ENCODE measurements around the gene NPAS3.

NPAS3 gene

DNA sequence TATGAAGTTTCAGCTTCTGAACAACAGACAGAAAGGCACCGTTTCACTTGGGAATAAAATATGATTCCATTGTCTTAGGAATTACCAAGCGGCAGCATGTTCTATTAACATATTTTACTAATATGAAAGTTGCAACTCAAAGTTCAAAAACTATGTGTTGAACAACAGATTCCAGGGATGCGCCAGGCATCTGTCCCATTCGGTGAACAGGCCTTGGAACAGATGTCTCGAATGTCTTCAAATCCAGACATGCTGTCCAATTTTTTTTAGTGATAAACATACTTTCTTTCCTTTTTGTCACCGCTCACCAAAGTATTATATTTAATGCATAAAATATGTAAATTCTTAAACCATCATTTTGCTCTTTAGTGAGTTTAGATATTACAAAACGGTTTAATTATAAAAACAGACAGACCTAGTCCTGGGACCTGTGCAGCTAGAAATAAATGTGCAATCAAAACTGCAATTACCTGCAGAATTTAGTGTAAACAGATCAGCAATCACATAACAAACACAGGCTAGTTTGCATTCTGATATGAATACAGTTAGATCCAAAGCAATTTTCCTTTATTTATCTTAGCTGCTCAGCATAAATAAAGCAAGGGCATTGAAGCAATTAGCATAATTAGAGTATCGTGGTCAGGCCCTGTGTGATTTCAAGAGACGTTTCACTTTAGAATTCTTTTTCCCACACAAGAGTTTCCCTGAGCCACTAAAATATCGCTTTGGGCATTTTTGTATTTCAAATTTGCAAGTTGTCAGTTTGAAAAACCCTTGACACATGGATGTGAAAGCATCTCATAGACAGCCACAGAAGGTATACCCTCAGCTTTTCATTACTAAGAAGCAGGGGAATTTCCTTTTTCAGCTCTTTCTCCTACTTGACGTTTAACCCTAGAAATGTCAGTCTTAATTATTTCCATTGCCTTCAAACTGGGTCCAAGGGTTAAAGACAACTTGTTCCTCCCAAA, 591.4 kb downstream of the NPAS3 start:
- ATAC-seq (ENCODE audit: insufficient read depth, low read depth) (no peak), DNase-seq (no peak)
- no peak overlapping the region for H2AFZ ChIP-seq (ENCODE audit: low read depth, low read length)
- H3K4me1 ChIP-seq (ENCODE audit: insufficient read depth, low read length), result no peaks in the 10 kb centered on the region
- no peaks in the 10 kb centered on the region for H4K20me1 ChIP-seq (ENCODE audit: insufficient read depth, low read length)
- no peaks in the 10 kb centered on the region for H3K9me3 ChIP-seq (ENCODE audit: insufficient read depth, low read length, severe bottlenecking)
- H3K79me2 ChIP-seq (ENCODE audit: insufficient read depth, low read length), result no peaks in the 10 kb centered on the region
- H3K36me3 ChIP-seq (ENCODE audit: insufficient read depth, low read length), result no peaks in the 10 kb centered on the region
- no peak overlapping the region for H3K27ac ChIP-seq (ENCODE audit: low read length)
- no peak overlapping the region for H3K9ac ChIP-seq (ENCODE audit: low read depth, low read length)
- no peak overlapping the region for H3K4me2 ChIP-seq (ENCODE audit: insufficient read depth, low read length)
- no peak for TF ChIP-seq EZH2 (IDR thresholded peaks at IDR 0.05; ENCODE audit: borderline replicate concordance, low read depth, low read length, severe bottlenecking)
- TF ChIP-seq, protein P1, sequence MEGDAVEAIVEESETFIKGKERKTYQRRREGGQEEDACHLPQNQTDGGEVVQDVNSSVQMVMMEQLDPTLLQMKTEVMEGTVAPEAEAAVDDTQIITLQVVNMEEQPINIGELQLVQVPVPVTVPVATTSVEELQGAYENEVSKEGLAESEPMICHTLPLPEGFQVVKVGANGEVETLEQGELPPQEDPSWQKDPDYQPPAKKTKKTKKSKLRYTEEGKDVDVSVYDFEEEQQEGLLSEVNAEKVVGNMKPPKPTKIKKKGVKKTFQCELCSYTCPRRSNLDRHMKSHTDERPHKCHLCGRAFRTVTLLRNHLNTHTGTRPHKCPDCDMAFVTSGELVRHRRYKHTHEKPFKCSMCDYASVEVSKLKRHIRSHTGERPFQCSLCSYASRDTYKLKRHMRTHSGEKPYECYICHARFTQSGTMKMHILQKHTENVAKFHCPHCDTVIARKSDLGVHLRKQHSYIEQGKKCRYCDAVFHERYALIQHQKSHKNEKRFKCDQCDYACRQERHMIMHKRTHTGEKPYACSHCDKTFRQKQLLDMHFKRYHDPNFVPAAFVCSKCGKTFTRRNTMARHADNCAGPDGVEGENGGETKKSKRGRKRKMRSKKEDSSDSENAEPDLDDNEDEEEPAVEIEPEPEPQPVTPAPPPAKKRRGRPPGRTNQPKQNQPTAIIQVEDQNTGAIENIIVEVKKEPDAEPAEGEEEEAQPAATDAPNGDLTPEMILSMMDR (IDR thresholded peaks at IDR 0.05; ENCODE audit: borderline replicate concordance, extremely low read depth, low read length, poor library complexity, severe bottlenecking), result no peak
- H3K4me3 ChIP-seq (ENCODE audit: low read depth in 1 of 2, low read length in 2 of 2), result no peak overlapping the region
- H3K27me3 ChIP-seq (ENCODE audit: insufficient read depth, low read length, poor library complexity), result peaks cover 12% of the 10 kb centered on the region

DNA sequence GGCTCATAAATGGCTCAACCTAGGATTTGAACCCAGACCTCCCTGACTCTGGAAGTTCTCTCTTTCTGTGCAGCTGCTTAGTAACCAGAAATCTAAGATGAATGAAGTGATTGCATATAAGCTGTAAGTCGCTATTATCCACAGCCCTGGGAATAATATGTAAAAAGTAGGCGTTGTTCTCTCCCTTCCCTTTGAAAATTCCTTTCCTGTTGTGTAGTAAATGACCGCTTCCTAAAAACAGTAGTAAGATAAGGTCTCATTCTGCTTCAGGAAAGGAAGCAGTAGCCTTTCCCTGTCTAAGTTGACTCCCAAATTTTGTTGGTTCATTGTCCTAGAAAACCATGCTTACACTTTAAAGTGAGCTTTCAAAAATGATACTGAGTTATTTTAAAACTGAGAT, 593.9 kb downstream of the NPAS3 start:
- no peak overlapping the region for H3K4me3 ChIP-seq (ENCODE audit: low read depth in 1 of 2, low read length in 2 of 2)
- H3K4me2 ChIP-seq (ENCODE audit: insufficient read depth, low read length), result no peak overlapping the region
- no peaks in the 10 kb centered on the region for H3K9me3 ChIP-seq (ENCODE audit: insufficient read depth, low read length, severe bottlenecking)
- no peak overlapping the region for H3K9ac ChIP-seq (ENCODE audit: low read depth, low read length)
- peaks cover 14% of the 10 kb centered on the region for H3K27me3 ChIP-seq (ENCODE audit: insufficient read depth, low read length, poor library complexity)
- H3K27ac ChIP-seq (ENCODE audit: low read length), result no peak overlapping the region
- no peak overlapping the region for H2AFZ ChIP-seq (ENCODE audit: low read depth, low read length)
- ATAC-seq (ENCODE audit: insufficient read depth, low read depth), result no peak
- H3K36me3 ChIP-seq (ENCODE audit: insufficient read depth, low read length), result no peaks in the 10 kb centered on the region
- TF ChIP-seq EZH2 (IDR thresholded peaks at IDR 0.05; ENCODE audit: borderline replicate concordance, low read depth, low read length, severe bottlenecking), result no peak
- TF ChIP-seq, protein P1 (IDR thresholded peaks at IDR 0.05; ENCODE audit: borderline replicate concordance, extremely low read depth, low read length, poor library complexity, severe bottlenecking), result no peak
- no peaks in the 10 kb centered on the region for H4K20me1 ChIP-seq (ENCODE audit: insufficient read depth, low read length)
- no peaks in the 10 kb centered on the region for H3K79me2 ChIP-seq (ENCODE audit: insufficient read depth, low read length)
- no peak for DNase-seq
- no peaks in the 10 kb centered on the region for H3K4me1 ChIP-seq (ENCODE audit: insufficient read depth, low read length)

DNA sequence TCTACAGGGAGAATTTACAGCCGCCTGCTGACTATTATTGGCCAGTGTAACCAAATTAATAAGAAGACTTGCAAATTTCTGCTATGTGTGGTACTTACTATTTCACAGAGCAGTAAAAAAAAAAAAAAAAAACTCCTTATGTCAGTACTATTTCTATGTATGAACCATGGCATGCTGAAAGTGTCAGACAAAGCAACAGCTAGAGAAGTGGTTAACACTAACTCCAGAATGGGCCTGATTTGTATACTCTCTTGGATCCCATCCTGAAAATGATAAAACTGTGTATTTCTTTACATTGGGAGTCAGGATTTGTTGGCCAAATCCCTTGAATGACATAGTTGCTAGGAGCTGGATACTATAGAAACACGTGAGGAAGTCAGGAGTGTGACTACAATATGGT, 595.4 kb downstream of the NPAS3 start:
- H3K9me3 ChIP-seq (ENCODE audit: insufficient read depth, low read length, severe bottlenecking), result no peaks in the 10 kb centered on the region
- H3K4me1 ChIP-seq (ENCODE audit: insufficient read depth, low read length), result no peaks in the 10 kb centered on the region
- H3K4me2 ChIP-seq (ENCODE audit: insufficient read depth, low read length), result no peak overlapping the region
- ATAC-seq (ENCODE audit: insufficient read depth, low read depth), result no peak
- H3K79me2 ChIP-seq (ENCODE audit: insufficient read depth, low read length), result no peaks in the 10 kb centered on the region
- no peak overlapping the region for H2AFZ ChIP-seq (ENCODE audit: low read depth, low read length)
- no peak overlapping the region for H3K4me3 ChIP-seq (ENCODE audit: low read depth in 1 of 2, low read length in 2 of 2)
- no peak for DNase-seq
- TF ChIP-seq EZH2 (IDR thresholded peaks at IDR 0.05; ENCODE audit: borderline replicate concordance, low read depth, low read length, severe bottlenecking), result no peak
- TF ChIP-seq, protein P1 (IDR thresholded peaks at IDR 0.05; ENCODE audit: borderline replicate concordance, extremely low read depth, low read length, poor library complexity, severe bottlenecking), result no peak
- H3K27me3 ChIP-seq (ENCODE audit: insufficient read depth, low read length, poor library complexity), result peaks cover 12% of the 10 kb centered on the region
- H3K36me3 ChIP-seq (ENCODE audit: insufficient read depth, low read length), result no peaks in the 10 kb centered on the region
- no peak overlapping the region for H3K27ac ChIP-seq (ENCODE audit: low read length)
- no peak overlapping the region for H3K9ac ChIP-seq (ENCODE audit: low read depth, low read length)
- no peaks in the 10 kb centered on the region for H4K20me1 ChIP-seq (ENCODE audit: insufficient read depth, low read length)

Data from DND-41 (cell line).